SK-N-SH (cell line): ENCODE data around the gene DEXI. TPM values are rescaled to one million over a fixed set of nuclear protein-coding genes. Genes with fewer than 3 reads are reported as not detected.

Source experiments
- CTCF ChIA-PET: fragments of 300-600, 350-600 bp; formaldehyde crosslinking; extraction: SDS; loops from one replicate; lab custom pipeline; 2021; lab: Yijun Ruan, JAX
- POLR2A ChIA-PET: fragments of 350-600 bp; sonication (Branson Sonifier 250); formaldehyde crosslinking; extraction: SDS; loops from one replicate; lab custom pipeline; 2020; ENCODE audit warnings: antibody characterized with exemption, inconsistent platforms; lab: Yijun Ruan, JAX
- DNase-seq: peaks from one replicate; pipeline ENCODE4 v3.0.0; 2012
- H2AFZ ChIP-seq: fragments of 200-600 bp; sonication (generic); 2 replicates; pipeline ENCODE4 v1.8.1; 2016; ENCODE audit warnings: antibody characterized with exemption, mild to moderate bottlenecking, low read depth
- H3F3A ChIP-seq: fragments of 200-600 bp; sonication (generic); replicated peaks from 2 replicates; pipeline ENCODE3; 2016; ENCODE audit warnings: antibody characterized with exemption, mild to moderate bottlenecking; ENCODE audit not compliant: insufficient read depth
- H3K27ac ChIP-seq, 2 experiments: fragments of 200-500 bp in 1 of 2; fragments of 200-600 bp in 1 of 2; sonication (Bioruptor generic) in 1 of 2; sonication (generic), shearing (Covaris generic) in 1 of 2; 2 replicates each; pipeline versions ENCODE4 v1.5.1 to v1.6.1; 2014 to 2016; ENCODE audit warnings: low read depth in 2 of 2, inconsistent platforms in 1 of 2, low read length in 1 of 2, mild to moderate bottlenecking in 1 of 2, mixed read lengths in 1 of 2
- H3K27me3 ChIP-seq: fragments of 200-600 bp; sonication (generic), shearing (Covaris generic); 2 replicates; pipeline ENCODE4 v1.6.1; 2016; ENCODE audit warnings: mixed run types; ENCODE audit not compliant: insufficient read depth
- H3K36me3 ChIP-seq, 2 experiments: fragments of 200-500 bp in 1 of 2; fragments of 200-600 bp in 1 of 2; sonication (Bioruptor generic) in 1 of 2; sonication (generic) in 1 of 2; replicated peaks in 1 of 2; 2 replicates each; pipeline versions ENCODE3 to v1.5.1; 2014 to 2016; ENCODE audit warnings: low read length in 1 of 2, mild to moderate bottlenecking in 1 of 2; ENCODE audit not compliant: insufficient read depth in 2 of 2, control insufficient read depth in 1 of 2
- H3K4me1 ChIP-seq, 2 experiments: fragments of 200-500 bp in 1 of 2; fragments of 200-600 bp in 1 of 2; sonication (Bioruptor generic) in 1 of 2; sonication (generic), shearing (Covaris generic) in 1 of 2; 2 replicates each; pipeline versions ENCODE4 v1.5.1 to v1.6.1; 2014 to 2016; ENCODE audit warnings: low read depth in 1 of 2, low read length in 1 of 2, mixed run types in 1 of 2; ENCODE audit not compliant: insufficient read depth in 2 of 2, control insufficient read depth in 1 of 2
- H3K4me2 ChIP-seq: fragments of 200-600 bp; sonication (generic), shearing (Covaris generic); 2 replicates; pipeline ENCODE4 v1.6.1; 2017; ENCODE audit warnings: mixed run types
- H3K4me3 ChIP-seq, 2 experiments: fragments of 200-500 bp in 1 of 2; fragments of 200-600 bp in 1 of 2; sonication (Bioruptor generic) in 1 of 2; sonication (generic), shearing (Covaris generic) in 1 of 2; 2 replicates each; pipeline versions ENCODE4 v1.5.1 to v1.8.1; 2014 to 2016; ENCODE audit warnings: low read depth in 2 of 2, inconsistent platforms in 1 of 2, low read length in 1 of 2, mild to moderate bottlenecking in 1 of 2, mixed read lengths in 1 of 2, moderate library complexity in 1 of 2
- H3K79me2 ChIP-seq: fragments of 200-600 bp; sonication (generic); 2 replicates; pipeline ENCODE4 v1.8.1; 2017; ENCODE audit warnings: mild to moderate bottlenecking; ENCODE audit not compliant: insufficient read depth
- H3K9ac ChIP-seq: fragments of 200-600 bp; sonication (generic); 2 replicates; pipeline ENCODE4 v1.6.1; 2017; ENCODE audit warnings: mixed run types
- H3K9me2 ChIP-seq: fragments of 200-600 bp; sonication (generic); 2 replicates; pipeline ENCODE4 v1.6.1; 2017; ENCODE audit warnings: mixed run types
- H3K9me3 ChIP-seq: fragments of 200-600 bp; sonication (generic); 2 replicates; pipeline ENCODE4 v1.6.1; 2017; ENCODE audit warnings: mixed run types, mild to moderate bottlenecking, moderate library complexity
- H4K20me1 ChIP-seq: fragments of 200-600 bp; sonication (generic); 2 replicates; pipeline ENCODE4 v1.6.1; 2017; ENCODE audit warnings: mild to moderate bottlenecking, mixed run types; ENCODE audit not compliant: insufficient read depth
- CHD2 ChIP-seq: fragments of 150-350 bp; IDR thresholded peaks from 2 replicates; pipeline ENCODE4 v1.6.1; 2018; ENCODE audit warnings: low read length; ENCODE audit not compliant: partially characterized antibody
- ELF1 ChIP-seq: IDR thresholded peaks from 2 replicates; pipeline ENCODE4 v1.4.0; 2012
- EP300 ChIP-seq, 2 experiments: IDR thresholded peaks; 2 replicates each; pipeline versions ENCODE4 v1.4.0 to v1.6.1; 2012; ENCODE audit warnings: borderline replicate concordance in 1 of 2, low read depth in 1 of 2, low read length in 1 of 2
- FOXJ3 ChIP-seq: sonication (generic); formaldehyde crosslinking; IDR thresholded peaks from 2 replicates; pipeline ENCODE4 v1.5.1; 2020; ENCODE audit warnings: mild to moderate bottlenecking, missing genetic modification reagents
- FOXM1 ChIP-seq: IDR thresholded peaks from 2 replicates; pipeline ENCODE4 v1.4.0; 2012; ENCODE audit warnings: low read depth, mild to moderate bottlenecking
- GABPA ChIP-seq: IDR thresholded peaks from 2 replicates; pipeline ENCODE4 v1.4.0; 2012; ENCODE audit warnings: low read depth, mild to moderate bottlenecking
- GATA2 ChIP-seq: sonication (generic); formaldehyde crosslinking; IDR thresholded peaks from 2 replicates; pipeline ENCODE4 v1.5.0; 2020; ENCODE audit warnings: mild to moderate bottlenecking, missing genetic modification reagents
- IRF3 ChIP-seq: fragments of 150-350 bp; IDR thresholded peaks from 2 replicates; pipeline ENCODE4 v1.6.1; 2016; ENCODE audit warnings: mild to moderate bottlenecking, low read depth, low read length
- MEF2A ChIP-seq: IDR thresholded peaks from 2 replicates; pipeline ENCODE4 v1.4.0; 2012; ENCODE audit warnings: low read depth, borderline replicate concordance
- MXI1 ChIP-seq: IDR thresholded peaks from 2 replicates; pipeline ENCODE4 v1.6.1; 2012; ENCODE audit warnings: mild to moderate bottlenecking, low read depth, low read length, improper control_type of control experiment
- PBX3 ChIP-seq: IDR thresholded peaks from 2 replicates; pipeline ENCODE4; 2012
- RAD21 ChIP-seq: IDR thresholded peaks from 2 replicates; pipeline ENCODE4 v1.6.1; 2012; ENCODE audit warnings: mild to moderate bottlenecking, low read length
- RCOR1 ChIP-seq: fragments of 150-350 bp; IDR thresholded peaks from 2 replicates; pipeline ENCODE4 v1.6.1; 2017; ENCODE audit warnings: antibody characterized with exemption, low read length
- REST ChIP-seq: IDR thresholded peaks from 2 replicates; pipeline ENCODE4 v1.6.1; 2012; ENCODE audit warnings: mild to moderate bottlenecking, low read depth, low read length, moderate library complexity
- RFX5 ChIP-seq: IDR thresholded peaks from 2 replicates; pipeline ENCODE4 v1.6.1; 2012; ENCODE audit warnings: mild to moderate bottlenecking, improper control_type of control experiment, low read length
- TAF1 ChIP-seq: IDR thresholded peaks from 2 replicates; pipeline ENCODE4 v1.6.1; 2012; ENCODE audit warnings: low read depth, mild to moderate bottlenecking, low read length, moderate library complexity, borderline replicate concordance
- TCF12 ChIP-seq: IDR thresholded peaks from 2 replicates; pipeline ENCODE4 v1.4.0; 2012
- USF1 ChIP-seq: IDR thresholded peaks from 2 replicates; pipeline ENCODE4 v1.4.0; 2012; ENCODE audit warnings: low read depth, borderline replicate concordance
- YY1 ChIP-seq: IDR thresholded peaks from 2 replicates; pipeline ENCODE4 v1.4.0; 2012; ENCODE audit warnings: low read depth, mild to moderate bottlenecking
- polyA plus RNA-seq, 3 experiments: library from polyadenylated mRNA; depleted of rRNA; stranded (reverse); fragments of >200 nt; gene quantifications; 2 replicates each; pipeline ENCODE4 v1.2.3, GENCODE V29; 2012

DEXI gene
- polyA plus RNA-seq, 1 of the 3 experiments (the other 2 are of a cell fraction): 55.5 TPM

- Histone ChIP-seq H3K27ac (no peak overlapping the region), H3K4me2 (no peak overlapping the region), H3K79me2 (no peaks in the 10 kb centered on the region), H4K20me1 (no peaks in the 10 kb centered on the region), H2AFZ (no peak overlapping the region), H3K4me1 (no peaks in the 10 kb centered on the region), H3K27me3 (0 out of 2 replicates have a peak, but pooled peaks cover 6% of the 10 kb centered on the region), H3F3A (no peaks in the 10 kb centered on the region), H3K9ac (no peak overlapping the region), H3K9me2 (no peaks in the 10 kb centered on the region), H3K4me3 (no peak overlapping the region), H3K36me3 (no peaks in the 10 kb centered on the region), H3K9me3 (no peaks in the 10 kb centered on the region)
- TF ChIP-seq TCF12 (no peak), USF1 (no peak), CHD2 (no peak), ELF1 (no peak), PBX3 (no peak), TAF1 (no peak), GABPA (no peak), MEF2A (no peak), MXI1 (no peak), IRF3 (no peak), RAD21 (no peak), GATA2 (CRISPR knock-in tag) (no peak), FOXJ3 (no peak), EP300 (IDR thresholded peaks at IDR 0.05; ENCODE audit: borderline replicate concordance in 1 of 2, low read depth in 1 of 2, low read length in 1 of 2) (no peak), FOXM1 (no peak), RCOR1 (no peak), REST (no peak), RFX5 (no peak), YY1 (no peak)
- CTCF ChIA-PET: interaction anchor here (1.0 to 3.3 kb wide), 3 partner anchors 7 to 397 kb away, joined by 3 to 24 read pairs (median 3); no protein-coding TSS in a partner anchor
- no peak for DNase-seq
- POLR2A ChIA-PET: no interaction called here
Measured at GRCh38 chr16:10911267-10911666, 31.0 kb downstream of the DEXI start.
